Measurements from ENCODE around the gene GULP1.

GRCh38 chr2:188345020-188345419 lies 53.3 kb downstream of the GULP1 start:
- TF ChIP-seq CTCF (IDR thresholded peaks at IDR 0.05; ENCODE audit: insufficient read depth, low read length) (no peak), POLR2AphosphoS5 (IDR thresholded peaks at IDR 0.05; ENCODE audit: low read depth) (no peak)
